Uterus (tissue), 4 donors: ENCODE data around the gene PCNX3. TPM values are rescaled to one million over a fixed set of nuclear protein-coding genes. Genes with fewer than 3 reads are reported as not detected.
A peak's percentile ranks its signal among the peaks of the same experiment; 100 is the strongest.

Experiments used
- DNase-seq, 2 donors: peaks; one replicate each; pipeline ENCODE4 v3.0.0-alpha.2; 2019 to 2020
- H3K27ac ChIP-seq, 2 donors: fragments of 200-600 bp; sonication (generic); 1 replicate in 1 of 2; 2 replicates in 1 of 2; pipeline ENCODE4 v1.5.1; 2016 to 2018
- H3K27me3 ChIP-seq, 2 donors: fragments of 200-600 bp; sonication (generic); one replicate each; pipeline ENCODE4 v1.5.1; 2018 to 2019; ENCODE audit warnings: control low read depth in 1 of 2
- H3K36me3 ChIP-seq, 2 donors: fragments of 200-600 bp; sonication (generic); one replicate each; pipeline ENCODE4 v1.5.1; 2019; ENCODE audit warnings: control low read depth in 1 of 2
- H3K4me1 ChIP-seq, 2 donors: fragments of 200-600 bp; sonication (generic); one replicate each; pipeline ENCODE4 v1.5.1; 2018 to 2019; ENCODE audit warnings: control low read depth in 1 of 2
- H3K4me3 ChIP-seq, 2 donors: fragments of 200-600 bp; sonication (generic); 1 replicate in 1 of 2; 2 replicates in 1 of 2; pipeline ENCODE4 v1.5.1; 2018 to 2019; ENCODE audit warnings: mild to moderate bottlenecking in 1 of 2
- H3K9me3 ChIP-seq, 2 donors: fragments of 200-600 bp; sonication (generic); one replicate each; pipeline ENCODE4 v1.5.1; 2019; ENCODE audit warnings: control low read depth in 1 of 2
- CTCF ChIP-seq, 4 experiments: fragments of 200-600 bp in 2 of 4; fragments of 450-650 bp in 2 of 4; sonication (generic) in 2 of 4; IDR thresholded peaks; one replicate each; pipeline ENCODE4 v1.5.1; 2016 to 2019; ENCODE audit warnings: antibody characterized with exemption in 4 of 4, mild to moderate bottlenecking in 2 of 4, moderate library complexity in 1 of 4
- POLR2A ChIP-seq, 2 donors: fragments of 450-650 bp; IDR thresholded peaks; one replicate each; pipeline ENCODE4 v1.6.1; 2016; ENCODE audit warnings: antibody characterized with exemption in 2 of 2, mild to moderate bottlenecking in 1 of 2, moderate library complexity in 1 of 2
- intact Hi-C: fragments of 100-400 bp; cut with DNase I; formaldehyde crosslinking; loops from one replicate; pipeline ENCODE4 v1.15.1; 2023; ENCODE audit warnings: low total_unique reads
- total RNA-seq, 4 donors: library from RNA; depleted of rRNA in 3 of 4; stranded (reverse); fragments of >200 nt in 3 of 4; gene quantifications; one replicate each; pipeline versions ENCODE4 v1.1.0 to v1.2.4, GENCODE V29; 2014 to 2023
- donor health status: DM: yes; HTN: yes; CAD: no.

The PCNX3 gene
- total RNA-seq, 4 donors from 2014 or later: 6.8 to 47.4 (median 24.6) TPM

GRCh38 chr11:65654375-65655349 is 39.1 kb downstream of the PCNX3 start:
- no peaks in the 10 kb centered on the region for H3K36me3 ChIP-seq
- peak overlapping the region; percentile 96 to 97 for H3K27ac ChIP-seq
- no peaks in the 10 kb centered on the region for H3K27me3 ChIP-seq
- TF ChIP-seq POLR2A (IDR thresholded peaks at IDR 0.05) (no peak), CTCF (IDR thresholded peaks at IDR 0.05) (no peak)
- DNase-seq: peak; percentile 18 to 20
- intact Hi-C loops: no loop called here
- peaks cover 7 to 17% of the 10 kb centered on the region in 2 donors for H3K4me1 ChIP-seq
- H3K9me3 ChIP-seq: no peaks in the 10 kb centered on the region
- no peak overlapping the region for H3K4me3 ChIP-seq

GRCh38 chr11:65655570-65656332 is 40.2 kb downstream of the PCNX3 start:
- H3K27ac ChIP-seq: no peak overlapping the region

GRCh38 chr11:65657426-65657825 is 41.9 kb downstream of the PCNX3 start:
- no peak overlapping the region for H3K27ac ChIP-seq
- no peak overlapping the region for H3K4me3 ChIP-seq
- no peak for DNase-seq
- H3K27me3 ChIP-seq: no peaks in the 10 kb centered on the region
- peaks cover 11 to 19% of the 10 kb centered on the region in 2 donors for H3K4me1 ChIP-seq
- no peak for TF ChIP-seq CTCF (IDR thresholded peaks at IDR 0.05)
- TF ChIP-seq POLR2A (IDR thresholded peaks at IDR 0.05): no peak
- intact Hi-C loops: no loop called here
- H3K9me3 ChIP-seq: no peaks in the 10 kb centered on the region
- no peaks in the 10 kb centered on the region for H3K36me3 ChIP-seq

More at GRCh38 chr11:65655570-65656332, 40.2 kb downstream of the PCNX3 start:
- Histone ChIP-seq H3K4me1 (peaks cover 11 to 17% of the 10 kb centered on the region in 2 donors), H3K4me3 (no peak overlapping the region), H3K27me3 (no peaks in the 10 kb centered on the region), H3K9me3 (no peaks in the 10 kb centered on the region), H3K36me3 (no peaks in the 10 kb centered on the region)
- DNase-seq: peak in 1 of 2 donors; percentile 18
- TF ChIP-seq CTCF (IDR thresholded peaks at IDR 0.05) (no peak), POLR2A (IDR thresholded peaks at IDR 0.05) (no peak)
- intact Hi-C loops: no loop called here

GRCh38 chr11:65658174-65659021 is 42.8 kb downstream of the PCNX3 start:
- TF ChIP-seq POLR2A (IDR thresholded peaks at IDR 0.05): no peak
- TF ChIP-seq CTCF (IDR thresholded peaks at IDR 0.05): no peak
- DNase-seq: no peak
- no peaks in the 10 kb centered on the region for H3K27me3 ChIP-seq
- intact Hi-C loops: no loop called here
- no peak overlapping the region for H3K4me3 ChIP-seq
- H3K27ac ChIP-seq: no peak overlapping the region
- H3K36me3 ChIP-seq: no peaks in the 10 kb centered on the region
- peaks cover 8 to 16% of the 10 kb centered on the region in 2 donors for H3K4me1 ChIP-seq
- H3K9me3 ChIP-seq: no peaks in the 10 kb centered on the region
